GM04504 (cell line): ENCODE measurements around the gene SF3A1.

ENCODE experiments used
- DNase-seq: peaks from one replicate; pipeline ENCODE4 v3.0.0-alpha.2; 2012; ENCODE audit warnings: low read depth

SF3A1 gene

DNA sequence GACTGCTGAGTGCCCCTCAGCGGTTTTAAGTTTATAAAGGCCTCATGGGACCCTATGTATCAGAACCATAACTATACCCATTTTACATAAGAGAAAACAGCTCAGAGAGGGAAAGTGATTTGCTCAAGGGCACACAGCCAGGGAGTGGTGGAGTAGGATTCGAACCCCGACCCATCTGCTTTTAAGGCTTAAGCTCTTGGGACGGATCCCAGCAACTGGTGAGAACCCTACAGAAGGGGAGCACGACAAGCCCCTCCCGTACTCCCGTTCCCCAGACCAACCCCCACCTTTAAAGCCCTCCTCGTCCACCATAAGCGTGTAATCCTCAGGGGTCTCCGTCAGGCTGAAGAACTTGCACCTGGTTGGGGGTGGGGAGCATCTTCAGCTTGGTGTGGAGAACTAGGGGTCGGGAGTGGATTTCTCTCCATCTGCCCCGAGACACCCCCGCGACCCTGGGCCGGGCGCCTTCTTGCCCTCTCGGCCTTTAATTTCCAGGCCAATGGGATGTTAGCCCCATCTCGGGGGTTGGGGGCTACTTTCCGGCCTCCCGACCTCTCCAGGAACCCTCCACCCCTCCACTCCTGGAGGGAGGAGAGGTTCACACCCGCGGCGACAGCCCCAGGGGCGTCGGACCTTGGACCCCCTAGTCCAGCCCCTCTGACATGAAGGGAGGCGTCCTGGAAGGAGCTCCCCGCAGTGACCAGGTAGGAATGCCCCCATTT is 68.1 kb downstream of the SF3A1 start:
- DNase-seq: no peak

- peak; percentile 80 for DNase-seq
These were observed 68.9 kb downstream of the SF3A1 start for GRCh38 chr22:30287648-30288418.

- DNase-seq: no peak
These were observed 69.7 kb downstream of the SF3A1 start for GRCh38 chr22:30286813-30287647.

DNA sequence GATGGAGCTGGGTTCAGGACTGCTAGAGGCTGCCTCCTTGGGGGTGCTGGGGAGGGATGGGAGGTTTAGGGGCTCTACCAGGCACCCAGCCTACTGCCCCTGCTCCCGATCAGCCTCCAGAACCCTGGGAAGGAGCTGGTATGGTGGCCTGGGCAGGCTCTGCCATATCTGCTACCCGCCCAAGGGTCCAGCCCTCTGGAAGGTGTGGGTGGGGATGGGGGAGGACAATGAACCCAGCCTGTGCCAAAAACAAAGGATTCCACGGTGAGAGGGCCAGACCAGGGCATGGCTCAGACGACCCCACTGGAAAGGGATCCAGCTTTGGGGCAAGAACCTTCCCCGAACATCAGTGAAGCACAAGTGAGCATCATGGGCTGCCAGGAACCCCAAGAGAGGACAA is 70.4 kb downstream of the SF3A1 start:
- no peak for DNase-seq

DNA sequence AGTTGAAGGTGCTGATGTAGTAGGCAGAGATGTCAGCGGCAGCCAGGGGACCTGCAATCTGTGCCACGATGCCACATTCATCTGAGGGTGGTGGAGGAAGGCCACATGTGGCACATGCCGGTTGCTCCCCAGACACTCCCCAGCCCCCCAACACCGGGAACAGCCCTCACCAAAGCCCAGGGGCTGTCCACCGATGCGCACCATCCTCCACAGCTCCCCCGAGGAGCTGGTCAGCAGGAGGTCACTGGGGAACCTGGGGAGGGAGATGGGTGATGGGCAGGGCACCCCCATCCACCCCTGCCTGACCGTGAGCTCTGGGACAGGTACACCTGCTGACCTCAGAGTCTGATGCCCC is 70.9 kb downstream of the SF3A1 start:
- no peak for DNase-seq

DNA sequence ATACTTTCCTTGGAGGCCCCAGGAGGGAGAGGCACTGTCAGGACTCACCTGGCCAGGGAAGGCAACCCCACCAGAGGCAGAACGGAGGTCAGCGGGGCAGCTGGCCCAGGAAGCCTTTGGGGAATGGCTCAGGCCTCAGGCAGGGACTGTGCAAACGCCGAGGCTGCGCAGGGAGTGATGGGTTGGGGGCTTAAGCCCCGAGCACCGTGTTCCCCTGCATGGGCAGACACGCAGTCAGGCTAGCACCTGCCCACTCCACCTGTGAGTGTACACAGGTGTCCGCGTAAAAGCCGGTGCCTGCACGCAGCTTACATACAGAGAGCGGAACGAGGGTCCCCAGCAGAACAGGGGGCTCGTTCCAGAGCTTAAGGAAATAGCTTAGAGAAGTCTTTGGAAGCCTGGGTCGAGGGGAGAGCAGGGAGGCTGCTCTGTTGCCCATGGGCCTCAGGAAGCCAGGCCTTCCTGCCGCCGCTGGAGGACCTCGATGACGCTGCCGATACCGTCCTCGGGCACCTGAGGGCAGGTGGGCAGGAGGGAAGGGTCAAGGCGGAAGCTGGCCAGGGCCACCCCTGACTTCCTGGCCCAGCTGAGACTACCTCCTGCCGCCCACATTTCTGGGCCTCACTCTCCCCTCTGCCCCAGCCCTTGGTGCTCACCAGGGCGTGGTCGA is 71.4 kb downstream of the SF3A1 start:
- no peak for DNase-seq

DNA sequence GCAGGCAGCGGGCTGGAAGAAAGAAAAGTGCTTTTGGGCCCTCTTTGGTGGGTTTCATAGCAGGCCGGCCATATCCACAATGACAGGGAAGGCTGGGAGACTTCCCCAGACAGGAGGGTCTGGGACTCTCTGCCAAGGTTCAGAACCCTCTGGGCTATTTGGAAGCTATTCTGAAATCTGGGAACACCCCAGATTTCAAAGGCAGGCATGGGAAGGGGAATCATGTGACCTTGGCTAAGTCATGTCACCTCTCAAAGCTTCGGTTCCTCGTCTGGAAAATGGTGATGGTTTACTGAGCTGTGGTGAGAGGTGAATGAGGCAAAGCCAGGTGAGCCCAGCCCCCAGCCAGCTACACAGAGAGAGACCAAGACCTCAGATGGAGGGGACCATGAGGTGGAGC is 72.0 kb downstream of the SF3A1 start:
- DNase-seq: no peak

DNA sequence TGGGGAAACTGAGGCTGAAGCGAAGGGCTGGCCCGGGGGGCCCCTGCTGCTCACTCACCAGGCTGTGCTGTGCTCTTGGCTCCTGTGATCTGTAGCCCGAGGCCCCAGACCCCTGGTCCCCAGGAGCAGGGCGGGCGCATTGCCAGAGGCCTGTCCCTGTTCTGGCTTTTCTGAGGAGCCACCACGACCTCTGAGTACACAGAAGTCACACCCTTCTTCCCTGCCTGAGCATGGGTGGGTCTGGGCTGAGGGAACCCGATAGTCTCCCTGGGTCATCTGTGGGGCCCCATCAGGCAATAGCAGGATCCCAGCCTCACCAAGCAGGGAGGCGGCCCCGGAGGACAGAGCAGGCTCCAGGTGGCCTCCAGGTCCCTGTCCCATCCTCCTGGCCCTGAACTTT is 72.5 kb downstream of the SF3A1 start:
- DNase-seq: no peak

DNA sequence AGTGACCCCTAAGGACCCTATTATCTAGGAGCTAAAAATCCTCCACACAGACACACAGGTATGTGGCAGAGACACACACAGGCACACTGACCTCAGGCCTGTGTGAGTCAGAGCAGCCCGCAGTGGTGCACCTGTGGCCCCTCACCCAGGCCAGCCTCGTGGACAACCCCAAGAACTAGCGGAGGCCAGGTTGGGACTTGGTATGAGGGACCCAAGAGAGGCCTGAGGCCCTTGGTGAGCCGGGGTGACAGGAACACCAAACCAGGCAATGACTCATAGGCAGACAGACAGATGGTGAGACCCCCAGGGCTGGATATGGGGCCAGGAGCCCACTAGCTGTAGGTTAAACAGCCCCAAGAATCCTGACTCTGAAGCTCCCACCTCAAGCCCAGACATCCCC is 73.4 kb downstream of the SF3A1 start:
- DNase-seq: no peak

GRCh38 chr22:30282616-30283046 is 74.1 kb downstream of the SF3A1 start:
- DNase-seq: no peak
